ENCODE measurements around the gene MRGPRF. TPM values are rescaled to one million over a fixed set of nuclear protein-coding genes. Genes with fewer than 3 reads are reported as not detected.
"Not testable (repeated sequence)": the region's sequence is repeated elsewhere in the genome, so short reads cannot be mapped to it uniquely, and the experiment has no call there.

MRGPRF gene
- total RNA-seq, 2 donors from 2014 or later: 10.8 to 17.6 TPM

- H3K36me3 ChIP-seq: peaks cover 13% of the 10 kb centered on the region
- TF ChIP-seq CTCF (IDR thresholded peaks at IDR 0.05): peak in 1 of 2 donors; percentile 53
- peak; percentile 89 for DNase-seq (ENCODE audit: low spot score)
- no peaks in the 10 kb centered on the region for H3K27me3 ChIP-seq
- H3K4me3 ChIP-seq: no peak overlapping the region
- peaks cover 0 to 50% of the 10 kb centered on the region in 2 donors for H3K4me1 ChIP-seq
- H3K9me3 ChIP-seq: no peaks in the 10 kb centered on the region
- peak overlapping the region; percentile 63 to 69 for H3K27ac ChIP-seq
These were observed 12.2 kb downstream of the MRGPRF start for GRCh38 chr11:69000831-69001242.

- no peak overlapping the region for H3K4me3 ChIP-seq
- peaks cover 0 to 50% of the 10 kb centered on the region in 2 donors for H3K4me1 ChIP-seq
- H3K27ac ChIP-seq: peak overlapping the region; percentile 63 to 69
- H3K36me3 ChIP-seq: peaks cover 11% of the 10 kb centered on the region
- H3K9me3 ChIP-seq: no peaks in the 10 kb centered on the region
- no peak for TF ChIP-seq CTCF (IDR thresholded peaks at IDR 0.05)
- DNase-seq (ENCODE audit: low spot score): no peak
- no peaks in the 10 kb centered on the region for H3K27me3 ChIP-seq
These were observed 12.7 kb downstream of the MRGPRF start for GRCh38 chr11:69000391-69000790.

GRCh38 chr11:68999748-69000355 lies 13.2 kb downstream of the MRGPRF start:
- DNase-seq (ENCODE audit: low spot score); H3K27me3 ChIP-seq; H3K9me3 ChIP-seq; H3K4me3 ChIP-seq; H3K36me3 ChIP-seq: not testable (repeated sequence)
- peaks cover 0 to 50% of the 10 kb centered on the region in 2 donors for H3K4me1 ChIP-seq
- peak overlapping the region; percentile 63 to 69 for H3K27ac ChIP-seq

DNA sequence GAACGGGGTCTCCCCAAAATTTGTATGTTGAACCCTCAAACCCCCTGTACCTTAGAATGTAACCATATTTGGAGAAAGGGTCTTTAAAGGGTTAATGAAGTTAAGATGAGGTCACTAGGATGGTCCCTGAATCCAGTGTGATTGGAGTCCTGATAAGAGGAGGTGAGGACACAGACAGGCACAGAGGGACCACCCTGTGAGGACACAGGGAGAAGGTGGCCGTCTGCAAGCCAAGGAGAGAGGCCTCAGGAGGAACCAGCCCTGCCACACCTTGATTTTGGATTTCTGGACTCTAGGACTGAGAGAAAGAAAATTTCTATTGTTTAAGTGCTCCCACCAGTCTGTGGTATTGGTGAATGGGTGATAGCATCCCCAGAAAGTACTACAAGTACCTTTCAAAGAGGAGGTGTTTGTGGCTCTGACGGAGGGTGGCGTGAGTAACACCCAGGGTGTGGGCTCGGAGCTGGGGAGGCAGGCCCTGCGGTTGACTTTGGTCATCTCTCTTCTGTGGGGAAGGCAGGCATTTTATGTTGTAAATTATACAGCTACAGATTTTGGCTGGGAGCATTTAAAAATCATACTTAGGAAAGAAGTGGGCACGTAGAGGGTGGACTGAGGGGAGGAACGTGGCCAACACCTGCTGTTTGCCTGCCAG lies 13.8 kb downstream of the MRGPRF start:
- H3K27me3 ChIP-seq: no peaks in the 10 kb centered on the region
- H3K27ac ChIP-seq: peak overlapping the region in 1 of 2 donors; percentile 32
- no peaks in the 10 kb centered on the region for H3K36me3 ChIP-seq
- H3K4me3 ChIP-seq: no peak overlapping the region
- no peaks in the 10 kb centered on the region for H3K9me3 ChIP-seq
- TF ChIP-seq CTCF (IDR thresholded peaks at IDR 0.05): no peak
- no peak for DNase-seq (ENCODE audit: low spot score)
- H3K4me1 ChIP-seq: peaks cover 0 to 50% of the 10 kb centered on the region in 2 donors

- no peak for DNase-seq (ENCODE audit: low spot score)
- Histone ChIP-seq H3K4me1 (peaks cover 0 to 50% of the 10 kb centered on the region in 2 donors), H3K4me3 (no peak overlapping the region), H3K36me3 (no peaks in the 10 kb centered on the region), H3K27me3 (no peaks in the 10 kb centered on the region), H3K9me3 (no peaks in the 10 kb centered on the region), H3K27ac (no peak overlapping the region)
- no peak for TF ChIP-seq CTCF (IDR thresholded peaks at IDR 0.05)
These were observed 14.6 kb downstream of the MRGPRF start for GRCh38 chr11:68998390-68998911.

DNA sequence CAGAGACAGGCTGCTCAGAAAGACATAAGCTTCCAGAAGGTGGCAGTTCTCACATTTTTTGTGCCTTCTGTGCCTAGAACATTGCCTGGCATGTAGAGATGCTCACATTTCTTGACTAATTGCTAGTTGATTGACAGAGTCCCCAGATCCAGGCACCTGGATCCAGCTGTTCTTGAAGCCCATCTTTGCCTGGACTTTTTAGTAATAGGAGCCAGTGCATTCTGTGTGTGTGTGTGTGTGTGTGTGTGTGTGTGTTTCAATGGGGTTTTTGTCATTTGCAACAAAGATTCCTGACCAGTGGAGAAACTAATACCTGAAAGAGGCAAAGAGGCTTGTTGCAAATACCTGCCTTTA lies 15.1 kb downstream of the MRGPRF start:
- Histone ChIP-seq H3K27ac (no peak overlapping the region), H3K4me3 (no peak overlapping the region), H3K27me3 (no peaks in the 10 kb centered on the region), H3K36me3 (no peaks in the 10 kb centered on the region), H3K4me1 (peaks cover 0 to 49% of the 10 kb centered on the region in 2 donors), H3K9me3 (no peaks in the 10 kb centered on the region)
- no peak for TF ChIP-seq CTCF (IDR thresholded peaks at IDR 0.05)
- DNase-seq (ENCODE audit: low spot score): no peak

All from right atrium auricular region (tissue), 2 donors.